ENCODE data around the gene CDC42EP4.
"Not testable (repeated sequence)": the region's sequence is repeated elsewhere in the genome, so short reads cannot be mapped to it uniquely, and the experiment has no call there.

Gene CDC42EP4

GRCh38 chr17:73343168-73343634 is 31.4 kb upstream of the CDC42EP4 start:
- no peak for DNase-seq (ENCODE audit: low read depth in 2 of 2)

GRCh38 chr17:73342541-73343167 is 30.9 kb upstream of the CDC42EP4 start:
- no peak for DNase-seq (ENCODE audit: low read depth in 2 of 2)

GRCh38 chr17:73342050-73342522 is 30.3 kb upstream of the CDC42EP4 start:
- no peak for DNase-seq (ENCODE audit: low read depth in 2 of 2)

GRCh38 chr17:73341350-73342049 is 29.7 kb upstream of the CDC42EP4 start:
- DNase-seq (ENCODE audit: low read depth in 2 of 2): no peak

GRCh38 chr17:73340093-73340596 is 28.3 kb upstream of the CDC42EP4 start:
- DNase-seq (ENCODE audit: low read depth in 2 of 2): no peak

GRCh38 chr17:73338566-73339197 is 26.9 kb upstream of the CDC42EP4 start:
- no peak for DNase-seq (ENCODE audit: low read depth in 2 of 2)

GRCh38 chr17:73338050-73338521 is 26.3 kb upstream of the CDC42EP4 start:
- DNase-seq (ENCODE audit: low read depth in 2 of 2): no peak

GRCh38 chr17:73337330-73337710 is 25.5 kb upstream of the CDC42EP4 start:
- no peak for DNase-seq (ENCODE audit: low read depth in 2 of 2)

- no peak for DNase-seq (ENCODE audit: low read depth in 2 of 2)
Observed at GRCh38 chr17:73336408-73337329, 24.9 kb upstream of the CDC42EP4 start.

- DNase-seq (ENCODE audit: low read depth in 2 of 2): no peak
Observed at GRCh38 chr17:73335591-73336407, 24.0 kb upstream of the CDC42EP4 start.

GRCh38 chr17:73334771-73335513 is 23.1 kb upstream of the CDC42EP4 start:
- no peak for DNase-seq (ENCODE audit: low read depth in 2 of 2)

- DNase-seq (ENCODE audit: low read depth in 2 of 2): not testable (repeated sequence)
Observed at GRCh38 chr17:73333445-73333844, 21.6 kb upstream of the CDC42EP4 start.

- DNase-seq (ENCODE audit: low read depth in 2 of 2): no peak
Observed at GRCh38 chr17:73331060-73331459, 19.3 kb upstream of the CDC42EP4 start.

- no peak for DNase-seq (ENCODE audit: low read depth in 2 of 2)
Observed at GRCh38 chr17:73327676-73328075, 15.9 kb upstream of the CDC42EP4 start.

- DNase-seq (ENCODE audit: low read depth in 2 of 2): no peak
Observed at GRCh38 chr17:73325527-73325842, 13.7 kb upstream of the CDC42EP4 start.

- no peak for DNase-seq (ENCODE audit: low read depth in 2 of 2)
Observed at GRCh38 chr17:73324711-73325526, 13.1 kb upstream of the CDC42EP4 start.

- DNase-seq (ENCODE audit: low read depth in 2 of 2): no peak
Observed at GRCh38 chr17:73324160-73324475, 12.3 kb upstream of the CDC42EP4 start.

GRCh38 chr17:73323409-73324159 is 11.8 kb upstream of the CDC42EP4 start:
- no peak for DNase-seq (ENCODE audit: low read depth in 2 of 2)
